ENCODE results near the gene CCDC69. TPM values are rescaled to one million over a fixed set of nuclear protein-coding genes. Genes with fewer than 3 reads are reported as not detected.

The CCDC69 gene
- total RNA-seq, 1 donor from 2014 or later: 79.0 TPM

- Histone ChIP-seq H3K36me3 (no peaks in the 10 kb centered on the region), H3K4me1 (peaks cover 24% of the 10 kb centered on the region), H3K9me3 (no peaks in the 10 kb centered on the region), H3K27ac (peak overlapping the region; percentile 78), H3K27me3 (ENCODE audit: low read depth) (no peaks in the 10 kb centered on the region), H3K4me3 (no peak overlapping the region)
- intact Hi-C loops (cut with DNase I): no loop called here
- TF ChIP-seq, protein P1, sequence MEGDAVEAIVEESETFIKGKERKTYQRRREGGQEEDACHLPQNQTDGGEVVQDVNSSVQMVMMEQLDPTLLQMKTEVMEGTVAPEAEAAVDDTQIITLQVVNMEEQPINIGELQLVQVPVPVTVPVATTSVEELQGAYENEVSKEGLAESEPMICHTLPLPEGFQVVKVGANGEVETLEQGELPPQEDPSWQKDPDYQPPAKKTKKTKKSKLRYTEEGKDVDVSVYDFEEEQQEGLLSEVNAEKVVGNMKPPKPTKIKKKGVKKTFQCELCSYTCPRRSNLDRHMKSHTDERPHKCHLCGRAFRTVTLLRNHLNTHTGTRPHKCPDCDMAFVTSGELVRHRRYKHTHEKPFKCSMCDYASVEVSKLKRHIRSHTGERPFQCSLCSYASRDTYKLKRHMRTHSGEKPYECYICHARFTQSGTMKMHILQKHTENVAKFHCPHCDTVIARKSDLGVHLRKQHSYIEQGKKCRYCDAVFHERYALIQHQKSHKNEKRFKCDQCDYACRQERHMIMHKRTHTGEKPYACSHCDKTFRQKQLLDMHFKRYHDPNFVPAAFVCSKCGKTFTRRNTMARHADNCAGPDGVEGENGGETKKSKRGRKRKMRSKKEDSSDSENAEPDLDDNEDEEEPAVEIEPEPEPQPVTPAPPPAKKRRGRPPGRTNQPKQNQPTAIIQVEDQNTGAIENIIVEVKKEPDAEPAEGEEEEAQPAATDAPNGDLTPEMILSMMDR (IDR thresholded peaks at IDR 0.05): no peak
- no peak for DNase-seq
- peak in 1 of 2 donors; percentile 24 for ATAC-seq
Observed at GRCh38 chr5:151233616-151234085, 9.8 kb upstream of the CCDC69 start.

- peaks cover 24% of the 10 kb centered on the region for H3K4me1 ChIP-seq
- H3K9me3 ChIP-seq: no peaks in the 10 kb centered on the region
- no peak overlapping the region for H3K4me3 ChIP-seq
- intact Hi-C loops (cut with DNase I): no loop called here
- TF ChIP-seq, protein P1 (IDR thresholded peaks at IDR 0.05): no peak
- DNase-seq (no peak), ATAC-seq (no peak)
- no peaks in the 10 kb centered on the region for H3K27me3 ChIP-seq (ENCODE audit: low read depth)
- H3K36me3 ChIP-seq: no peaks in the 10 kb centered on the region
- H3K27ac ChIP-seq: no peak overlapping the region
Observed at GRCh38 chr5:151231359-151231758, 7.5 kb upstream of the CCDC69 start.

DNA sequence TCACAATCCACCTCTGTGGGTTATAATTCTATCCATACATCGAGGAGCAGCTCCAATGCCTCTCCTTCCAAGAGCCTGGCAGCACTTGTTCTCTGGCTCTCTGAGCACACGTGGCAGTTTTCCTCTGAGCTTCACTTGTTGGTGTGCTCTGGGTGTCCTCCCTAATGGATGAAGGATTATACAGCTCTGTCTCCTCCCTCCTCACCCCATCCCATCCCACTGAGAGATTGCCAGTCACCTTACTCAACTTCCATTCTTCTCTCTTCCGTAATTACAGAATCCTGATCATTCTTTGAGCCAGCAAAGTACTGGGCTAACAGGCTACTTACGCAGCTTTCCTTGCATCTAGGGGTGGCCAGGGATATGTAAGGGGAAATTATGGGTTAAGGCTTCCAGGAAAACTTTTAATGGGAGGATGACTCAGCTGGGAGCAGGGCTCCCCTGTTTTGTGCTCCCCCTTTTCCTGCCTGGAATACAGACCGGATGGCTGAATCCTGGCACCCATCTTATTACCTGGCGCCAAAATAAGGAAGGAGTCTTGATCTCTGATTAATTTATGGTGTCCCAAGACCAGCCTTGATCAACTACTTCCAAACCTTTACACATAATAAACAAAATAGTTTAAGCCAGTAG, 6.3 kb upstream of the CCDC69 start:
- H3K36me3 ChIP-seq: no peaks in the 10 kb centered on the region
- no peak overlapping the region for H3K27ac ChIP-seq
- no peak for DNase-seq
- no peaks in the 10 kb centered on the region for H3K27me3 ChIP-seq (ENCODE audit: low read depth)
- intact Hi-C loops (cut with DNase I): no loop called here
- H3K4me1 ChIP-seq: peaks cover 22% of the 10 kb centered on the region
- ATAC-seq: no peak
- H3K9me3 ChIP-seq: no peaks in the 10 kb centered on the region
- no peak overlapping the region for H3K4me3 ChIP-seq
- TF ChIP-seq, protein P1 (IDR thresholded peaks at IDR 0.05): no peak

DNA sequence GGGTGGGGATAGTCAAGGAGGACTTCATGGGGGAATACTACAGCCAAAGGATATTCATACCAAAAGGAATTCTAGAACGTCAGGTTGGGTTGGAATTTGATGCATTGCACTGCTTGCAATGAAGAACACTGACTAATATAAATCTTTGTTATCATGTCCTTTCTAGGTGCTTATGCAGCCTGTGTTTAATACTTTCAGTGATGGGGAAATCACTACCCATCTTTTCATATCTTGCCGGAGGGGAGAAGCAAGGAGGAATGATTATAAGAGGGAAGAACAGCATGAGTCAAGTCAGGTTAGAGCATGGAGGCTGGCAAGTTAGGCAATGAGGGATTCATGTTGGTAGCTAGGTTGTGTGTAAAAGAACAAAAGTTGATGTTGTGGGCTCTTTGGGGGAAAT, 5.1 kb upstream of the CCDC69 start:
- TF ChIP-seq, protein P1 (IDR thresholded peaks at IDR 0.05): no peak
- Histone ChIP-seq H3K36me3 (no peaks in the 10 kb centered on the region), H3K9me3 (no peaks in the 10 kb centered on the region), H3K27ac (no peak overlapping the region), H3K4me3 (no peak overlapping the region), H3K4me1 (peaks cover 21% of the 10 kb centered on the region), H3K27me3 (ENCODE audit: low read depth) (no peaks in the 10 kb centered on the region)
- ATAC-seq: no peak
- intact Hi-C loops (cut with DNase I): no loop called here
- no peak for DNase-seq

DNA sequence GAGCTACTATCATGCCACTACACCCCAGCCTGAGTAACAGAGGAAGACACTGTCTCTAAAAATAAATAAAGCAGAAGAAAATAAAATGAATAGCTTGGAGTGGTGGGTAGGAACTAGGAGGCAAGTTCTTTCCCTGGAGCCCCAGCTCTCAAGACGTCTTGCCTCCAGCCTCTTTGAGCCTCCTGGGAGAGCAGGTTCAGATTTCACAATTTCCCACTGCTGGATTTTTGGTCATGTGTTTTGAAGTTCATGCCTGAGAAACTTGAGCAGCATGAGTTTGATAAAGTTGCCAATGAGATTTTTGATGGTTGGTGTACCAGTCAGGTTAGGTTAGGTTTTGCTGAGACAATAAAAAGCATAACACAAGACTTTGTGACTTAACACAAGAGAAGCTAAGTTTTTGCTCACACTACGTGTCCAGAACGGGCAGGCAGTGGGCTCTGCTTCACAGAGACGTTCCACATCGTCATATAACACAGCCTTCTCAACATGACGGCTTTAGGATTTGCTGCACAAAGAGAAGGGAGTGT, 4.1 kb upstream of the CCDC69 start:
- H3K36me3 ChIP-seq: no peaks in the 10 kb centered on the region
- TF ChIP-seq, protein P1 (IDR thresholded peaks at IDR 0.05): no peak
- no peaks in the 10 kb centered on the region for H3K9me3 ChIP-seq
- H3K4me3 ChIP-seq: no peak overlapping the region
- H3K27me3 ChIP-seq (ENCODE audit: low read depth): no peaks in the 10 kb centered on the region
- H3K4me1 ChIP-seq: peaks cover 18% of the 10 kb centered on the region
- DNase-seq (no peak), ATAC-seq (no peak)
- H3K27ac ChIP-seq: no peak overlapping the region
- intact Hi-C loops (cut with DNase I): no loop called here
